CD4-positive, alpha-beta T cell treated with Interleukin-2 at 100 ng/mL for 4 hours (primary cell): ENCODE data around the gene ARRB1.
"Not testable (repeated sequence)": the region's sequence is repeated elsewhere in the genome, so short reads cannot be mapped to it uniquely, and the experiment has no call there.

Source experiments
- DNase-seq: peaks from one replicate; pipeline ENCODE4 v3.0.0-alpha.2; 2020; ENCODE audit warnings: low spot score

ARRB1 gene

DNA sequence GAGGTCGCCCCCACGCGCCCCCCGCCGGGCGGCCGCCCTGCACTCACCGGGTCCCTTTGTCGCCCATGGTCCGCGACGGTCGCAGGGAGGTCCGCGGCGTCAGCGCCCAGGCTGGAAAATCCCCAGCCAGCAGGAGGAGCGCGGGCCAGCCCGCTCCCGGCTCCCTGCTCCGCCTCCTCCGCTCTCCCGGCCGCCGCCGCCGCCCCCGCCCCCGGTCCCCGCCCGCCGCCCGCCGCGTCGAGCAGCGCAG, at the start of gene ARRB1:
Gene ARRB1, minus strand, starts transcription at position 121 of the 250 bp plus-strand sequence. Its CDS starts 54 bp downstream, at position 67.
- no peak for DNase-seq

DNA sequence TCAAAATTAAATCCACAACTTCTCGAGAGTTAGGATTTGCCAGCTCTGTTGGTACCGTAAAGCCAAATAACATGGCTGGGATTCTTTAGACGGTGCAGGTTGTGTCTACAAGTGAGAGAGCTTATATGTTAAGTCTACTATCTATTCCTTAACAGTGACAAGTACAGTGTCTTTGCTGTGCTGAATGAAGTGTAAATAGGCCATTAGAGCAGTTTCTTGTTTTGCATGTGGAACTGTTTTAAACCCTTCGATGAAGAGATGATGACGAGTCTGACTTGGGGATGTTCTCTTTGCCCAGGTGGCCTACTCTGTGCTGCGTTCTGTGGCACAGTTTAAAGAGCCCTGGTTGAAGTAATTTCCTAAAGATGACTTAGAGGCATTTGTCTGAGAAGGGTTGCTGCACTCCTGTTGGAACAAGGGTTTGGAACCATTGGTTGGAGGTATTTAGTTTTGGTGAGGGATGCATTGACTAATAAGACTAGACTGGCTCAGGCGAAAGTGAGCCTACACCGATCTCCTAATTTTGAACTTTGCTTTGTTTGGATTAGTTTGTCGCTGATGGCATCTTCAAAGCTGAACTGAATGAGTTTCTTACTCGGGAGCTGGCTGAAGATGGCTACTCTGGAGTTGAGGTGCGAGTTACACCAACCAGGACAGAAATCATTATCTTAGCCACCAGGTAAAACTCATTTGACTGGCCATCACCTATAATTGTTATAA, 48.8 kb upstream of the ARRB1 start:
- DNase-seq, result peak; percentile 20

DNA sequence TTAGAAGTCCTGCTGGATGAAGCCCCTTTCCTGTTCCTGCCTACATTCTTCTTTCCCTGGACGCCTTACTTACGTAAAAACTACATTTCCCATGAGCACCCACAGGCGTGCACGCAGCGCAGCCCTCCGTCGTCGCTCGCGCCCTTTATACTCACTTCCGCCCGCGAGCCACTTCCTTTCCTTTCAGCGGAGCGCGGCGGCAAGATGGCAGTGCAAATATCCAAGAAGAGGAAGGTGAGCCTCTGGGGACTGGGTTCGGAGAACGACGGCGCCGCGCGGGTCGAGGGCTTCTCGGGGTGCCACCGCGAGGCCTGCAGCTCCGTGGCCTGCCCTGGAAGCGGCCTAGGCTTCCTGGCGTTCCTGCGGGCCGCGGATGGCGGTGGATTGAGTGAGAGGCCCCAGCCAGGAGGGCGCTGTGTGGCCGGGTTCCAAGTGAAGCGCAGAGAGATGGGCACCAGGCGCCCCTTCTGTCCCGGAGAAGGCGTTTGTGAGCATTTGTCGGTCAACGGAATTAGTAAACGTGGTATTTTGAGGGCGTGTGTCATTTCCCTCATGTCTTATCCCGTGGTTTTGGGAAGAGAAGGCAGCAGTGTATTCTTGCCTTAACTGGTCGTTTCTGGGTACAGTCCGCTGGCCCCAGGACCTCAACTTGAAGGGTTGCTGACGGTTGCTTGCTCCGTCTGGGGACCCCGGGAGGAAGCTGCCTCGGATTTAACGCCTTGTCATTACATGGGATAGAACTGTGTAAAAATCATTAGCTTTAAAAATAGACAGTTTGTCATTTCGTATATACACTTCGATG, 48.1 kb upstream of the ARRB1 start, which contains the start of gene RPS3:
Gene RPS3, plus strand, starts transcription at position 175 of the 802 bp plus-strand sequence. Its CDS starts 30 bp downstream, at position 205.
- DNase-seq, result peak; percentile 87

GRCh38 chr11:75398906-75399305, 47.4 kb upstream of the ARRB1 start:
- DNase-seq, result no peak

GRCh38 chr11:75394085-75394840, 42.8 kb upstream of the ARRB1 start:
- no peak for DNase-seq

DNA sequence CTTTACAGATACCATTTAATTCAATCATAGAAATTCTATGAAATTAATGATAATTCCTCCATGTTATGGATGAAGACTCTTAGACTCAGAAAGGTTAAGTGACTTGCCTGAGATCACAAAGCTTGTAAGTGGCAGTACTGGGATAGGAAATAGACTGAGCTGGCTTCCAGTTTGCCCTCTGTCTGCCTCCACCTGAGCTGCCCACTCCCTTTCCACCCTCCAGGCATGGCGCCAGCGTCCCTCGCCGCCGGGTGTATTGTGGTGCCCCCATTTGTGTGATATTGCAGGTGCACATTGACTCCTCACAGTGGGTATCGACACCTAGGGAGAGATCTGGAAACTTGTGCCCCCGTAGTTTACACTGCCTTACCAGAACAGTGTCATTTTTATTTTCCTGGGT, 38.5 kb upstream of the ARRB1 start:
- no peak for DNase-seq

DNA sequence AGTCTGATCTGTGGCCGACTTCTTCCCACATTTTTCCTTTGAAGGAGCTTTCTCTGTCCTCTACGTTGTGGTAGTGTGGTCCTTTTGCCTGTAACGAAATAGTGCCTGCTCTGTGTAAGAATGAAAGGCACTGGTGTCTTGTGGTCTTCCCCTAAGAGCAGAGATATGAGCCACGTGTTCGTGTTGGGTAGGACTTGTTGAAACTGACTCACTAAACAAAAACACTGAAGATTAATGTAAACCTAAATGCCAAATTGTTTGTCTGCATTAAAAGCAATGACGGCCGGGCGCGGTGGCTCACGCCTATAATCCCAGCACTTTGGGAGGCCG, 37.8 kb upstream of the ARRB1 start:
- DNase-seq, result no peak

- DNase-seq, result peak; percentile 84
These were observed 37.2 kb upstream of the ARRB1 start for GRCh38 chr11:75388386-75389275.

DNA sequence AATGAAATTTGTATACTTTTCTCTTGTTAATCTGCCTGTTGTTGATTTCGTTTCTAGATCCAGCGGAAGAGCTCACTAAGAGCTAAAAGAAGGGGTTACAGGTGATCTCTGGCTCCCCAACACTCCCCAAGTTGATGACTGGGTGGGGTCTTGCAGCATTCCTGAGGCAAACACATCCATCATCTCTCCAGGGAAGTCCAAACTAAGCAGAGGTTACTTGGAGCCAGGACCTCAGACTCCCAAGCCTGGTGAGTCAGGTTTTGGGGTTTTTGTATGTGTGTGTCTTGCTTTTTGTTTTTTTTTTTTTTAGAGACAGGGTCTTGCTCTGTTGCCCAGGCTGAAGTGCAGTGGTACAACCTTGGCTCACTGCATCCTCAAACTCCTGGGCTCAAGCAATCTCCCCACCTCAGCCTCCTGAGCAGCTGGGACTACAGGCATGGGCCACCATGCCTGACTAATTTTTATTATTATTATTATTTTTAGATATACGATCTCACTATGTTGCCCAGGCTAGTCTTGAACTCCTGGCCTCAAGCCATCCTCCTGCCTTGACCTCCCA, 36.4 kb upstream of the ARRB1 start:
- no peak for DNase-seq

DNA sequence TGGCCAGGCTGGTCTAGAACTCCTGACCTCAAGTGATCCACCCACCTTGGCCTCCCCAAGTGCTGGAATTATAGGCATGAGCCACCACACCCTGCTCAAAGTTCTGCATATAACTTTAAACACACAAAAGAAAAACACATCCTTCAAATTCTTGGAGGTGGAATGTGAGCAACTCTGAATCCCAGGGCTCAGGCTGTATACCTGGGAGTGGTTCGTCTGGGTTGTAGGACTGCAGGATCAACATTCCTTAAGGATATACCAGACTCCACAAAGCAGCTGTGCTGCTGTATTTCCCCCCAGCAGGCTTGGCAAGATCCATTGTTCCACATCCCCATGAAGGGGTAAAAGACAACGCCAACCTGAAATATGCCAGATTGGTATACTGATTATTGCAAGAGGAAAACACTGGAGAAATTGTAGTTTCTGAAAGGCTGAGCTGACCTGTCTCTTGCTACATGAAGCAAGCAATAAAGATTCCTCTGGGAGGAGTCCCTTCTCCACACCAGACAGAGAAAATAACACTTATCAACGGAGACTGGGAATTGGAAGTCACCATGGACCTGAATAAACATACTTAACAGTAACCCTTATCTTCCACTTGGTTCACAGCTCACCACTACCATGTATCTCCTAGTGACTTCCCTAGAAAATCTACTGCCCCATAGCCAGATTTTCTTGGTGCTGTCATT, 35.6 kb upstream of the ARRB1 start:
- DNase-seq, result no peak

DNA sequence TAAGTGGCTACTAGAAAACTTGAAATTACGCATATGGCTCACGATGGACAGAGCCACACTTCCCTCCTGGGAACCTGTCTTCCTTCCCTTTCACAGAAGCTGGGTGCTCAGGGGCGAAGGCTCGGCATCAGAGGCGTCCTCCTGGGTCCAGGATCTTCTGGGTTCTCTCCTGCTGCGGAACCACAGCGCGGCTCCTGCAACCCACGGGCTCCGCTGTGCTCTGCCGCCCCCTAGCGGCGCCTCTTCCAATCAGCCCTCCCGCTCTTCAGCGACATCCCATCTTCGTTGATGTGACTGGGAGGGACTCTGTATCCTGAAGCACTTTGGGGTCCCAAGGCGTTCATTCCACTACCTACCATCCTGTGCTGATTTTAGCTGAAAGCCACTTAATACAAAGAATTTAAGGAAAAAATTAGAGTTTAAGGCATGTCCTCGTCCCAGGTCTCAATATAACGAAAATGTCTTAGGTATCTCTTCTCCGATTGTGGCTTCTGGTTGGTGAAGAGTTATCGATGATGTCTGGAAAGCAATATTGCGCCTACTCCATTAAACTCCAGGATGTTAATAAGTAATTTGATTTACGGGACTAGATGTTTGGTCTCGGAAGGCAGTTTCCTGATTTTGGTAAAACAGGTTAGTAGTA, 33.1 kb upstream of the ARRB1 start:
- DNase-seq, result peak; percentile 77

- DNase-seq, result peak; percentile 37
These were observed 31.8 kb upstream of the ARRB1 start for GRCh38 chr11:75383246-75383645.

DNA sequence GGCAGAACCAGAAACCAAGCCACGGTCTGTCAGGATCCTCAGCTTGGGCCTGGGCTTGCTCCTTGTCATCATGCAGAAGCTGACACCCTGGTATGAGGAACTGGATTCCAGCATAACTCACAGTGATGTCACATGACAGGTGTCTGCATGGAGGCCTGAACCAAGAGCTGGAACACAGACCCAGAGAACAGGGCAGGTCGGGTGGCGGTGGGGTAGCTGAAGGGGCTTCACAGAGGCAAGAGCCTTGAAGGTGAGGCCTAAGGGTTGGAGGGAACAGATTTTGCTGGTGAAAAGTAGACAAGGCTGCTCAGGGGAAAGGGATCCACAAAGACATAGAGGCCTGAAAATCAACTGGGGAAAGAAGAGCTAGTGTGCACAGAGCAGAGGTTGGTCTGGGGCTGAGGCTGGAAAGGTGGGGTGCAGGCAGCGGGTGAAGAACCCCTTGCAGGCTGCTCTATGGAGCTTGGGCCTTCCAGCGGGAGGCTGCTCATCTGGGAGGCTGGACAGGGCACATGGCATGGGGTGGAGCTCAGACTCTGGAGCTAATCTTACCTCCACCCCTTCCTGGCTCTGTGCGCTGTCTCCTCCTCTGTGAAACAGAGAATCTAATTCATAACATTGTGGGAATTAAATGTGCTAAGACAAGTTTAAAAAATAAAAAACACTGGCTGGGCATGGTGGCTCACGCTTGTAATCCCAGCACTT, 29.4 kb upstream of the ARRB1 start:
- no peak for DNase-seq

- DNase-seq, result no peak
These were observed 28.8 kb upstream of the ARRB1 start for GRCh38 chr11:75380245-75380644.

DNA sequence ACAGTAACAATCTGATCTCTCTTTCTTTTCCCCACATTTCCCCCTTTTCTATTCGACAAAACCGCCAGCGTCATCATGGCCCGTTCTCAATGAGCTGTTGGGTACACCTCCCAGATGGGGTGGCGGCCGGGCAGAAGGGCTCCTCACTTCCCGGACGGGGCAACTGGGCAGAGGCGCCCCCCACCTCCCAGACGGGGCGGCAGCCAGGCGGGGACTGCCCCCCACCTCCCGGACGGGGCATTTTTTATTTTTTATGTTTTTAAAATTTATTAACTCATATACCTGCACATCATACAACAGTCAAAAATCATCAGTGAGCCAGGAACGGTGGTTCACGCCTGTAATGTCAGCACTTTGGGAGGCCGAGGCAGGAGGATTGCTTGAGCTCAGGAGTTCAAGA, 27.3 kb upstream of the ARRB1 start:
- DNase-seq, result not testable (repeated sequence)

- DNase-seq, result no peak
These were observed 24.7 kb upstream of the ARRB1 start for GRCh38 chr11:75376175-75376574.

DNA sequence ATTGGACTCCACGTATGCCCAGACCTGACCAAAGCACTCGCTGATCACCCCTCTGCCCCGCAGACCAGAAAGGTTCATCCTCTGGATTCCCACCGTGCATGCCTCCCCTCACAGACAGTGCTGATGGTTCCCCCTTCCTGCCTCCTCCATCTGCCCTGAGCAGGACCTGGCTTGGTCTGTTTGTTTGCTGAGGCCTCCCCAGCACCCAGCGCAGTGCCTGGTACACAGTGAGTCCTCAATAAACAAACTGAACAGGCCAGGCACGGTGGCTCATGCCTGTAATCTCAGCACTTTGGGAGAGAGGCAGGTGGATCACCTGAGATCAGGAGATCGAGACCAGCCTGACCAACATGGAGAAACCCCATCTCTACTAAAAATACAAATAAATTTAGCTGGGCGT, 24.2 kb upstream of the ARRB1 start:
- no peak for DNase-seq

DNA sequence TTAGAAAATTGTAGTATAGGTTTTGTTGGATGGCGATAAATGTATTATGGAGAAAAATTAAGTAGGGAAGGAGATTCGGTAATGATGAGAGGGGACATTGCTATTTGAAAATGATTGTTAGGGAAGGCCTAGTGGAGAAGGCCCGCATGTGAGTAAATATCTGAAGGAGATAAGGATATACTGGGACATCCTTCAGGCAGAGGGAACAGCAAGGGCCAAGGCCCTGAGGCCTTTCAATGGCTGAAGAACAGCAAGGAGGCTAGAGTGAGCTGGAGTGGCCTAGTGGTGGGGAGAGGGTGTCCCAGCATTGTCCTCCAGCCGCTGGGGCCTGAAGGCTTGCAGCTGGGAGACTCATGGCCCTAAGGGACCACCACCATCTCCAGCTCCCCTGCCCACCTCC, 23.2 kb upstream of the ARRB1 start:
- DNase-seq, result no peak

DNA sequence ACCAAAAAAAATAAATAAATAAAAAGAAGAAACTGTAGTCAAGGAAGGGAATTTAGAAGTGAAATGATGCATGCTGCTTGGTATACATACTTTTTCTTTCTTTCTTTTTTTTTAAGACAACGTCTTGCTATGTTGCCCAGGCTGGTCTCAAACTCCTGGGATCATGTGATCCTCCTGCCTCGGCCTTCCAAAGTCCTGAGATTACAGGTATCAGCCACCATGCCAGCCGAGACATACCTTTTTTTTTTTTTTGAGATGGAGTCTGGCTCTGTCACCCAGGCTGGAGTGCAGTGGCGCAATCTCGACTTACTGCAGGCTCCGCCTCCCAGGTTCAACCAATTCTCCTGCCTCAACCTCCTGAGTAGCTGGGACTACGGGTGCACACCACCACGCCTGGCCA, 21.7 kb upstream of the ARRB1 start:
- DNase-seq, result no peak
